SU-DHL-6 (cell line): ENCODE measurements around the gene COL21A1.

ENCODE experiments used
- EZH2phosphoT487 ChIP-seq: fragments of 200-600 bp; sonication (generic), shearing (Covaris generic); conservative IDR thresholded peaks from 2 replicates; pipeline ENCODE4 v1.6.1; 2018; ENCODE audit warnings: mild to moderate bottlenecking, antibody characterized with exemption, low read length, moderate library complexity, mixed read lengths
- TF ChIP-seq, protein P1 (sequence below): fragments of 200-600 bp; sonication (generic); IDR thresholded peaks from one replicate; pipeline ENCODE4 v1.5.1; 2017; ENCODE audit warnings: antibody characterized with exemption, mild to moderate bottlenecking, low read length, moderate library complexity; ENCODE audit not compliant: insufficient read depth, poor library complexity, severe bottlenecking

GRCh38 chr6:56148488-56149186 lies 98.7 kb downstream of the COL21A1 start:
- TF ChIP-seq, protein P1, sequence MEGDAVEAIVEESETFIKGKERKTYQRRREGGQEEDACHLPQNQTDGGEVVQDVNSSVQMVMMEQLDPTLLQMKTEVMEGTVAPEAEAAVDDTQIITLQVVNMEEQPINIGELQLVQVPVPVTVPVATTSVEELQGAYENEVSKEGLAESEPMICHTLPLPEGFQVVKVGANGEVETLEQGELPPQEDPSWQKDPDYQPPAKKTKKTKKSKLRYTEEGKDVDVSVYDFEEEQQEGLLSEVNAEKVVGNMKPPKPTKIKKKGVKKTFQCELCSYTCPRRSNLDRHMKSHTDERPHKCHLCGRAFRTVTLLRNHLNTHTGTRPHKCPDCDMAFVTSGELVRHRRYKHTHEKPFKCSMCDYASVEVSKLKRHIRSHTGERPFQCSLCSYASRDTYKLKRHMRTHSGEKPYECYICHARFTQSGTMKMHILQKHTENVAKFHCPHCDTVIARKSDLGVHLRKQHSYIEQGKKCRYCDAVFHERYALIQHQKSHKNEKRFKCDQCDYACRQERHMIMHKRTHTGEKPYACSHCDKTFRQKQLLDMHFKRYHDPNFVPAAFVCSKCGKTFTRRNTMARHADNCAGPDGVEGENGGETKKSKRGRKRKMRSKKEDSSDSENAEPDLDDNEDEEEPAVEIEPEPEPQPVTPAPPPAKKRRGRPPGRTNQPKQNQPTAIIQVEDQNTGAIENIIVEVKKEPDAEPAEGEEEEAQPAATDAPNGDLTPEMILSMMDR: no peak
- TF ChIP-seq EZH2phosphoT487: no peak
